NCI-H2196 (cell line): Measurements from ENCODE around the gene GIN1.

Experiments used
- DNase-seq: peaks from one replicate; lab custom pipeline; 2025; ENCODE audit not compliant: unreplicated experiment; lab: John Stamatoyannopoulos, UW

The GIN1 gene

DNA sequence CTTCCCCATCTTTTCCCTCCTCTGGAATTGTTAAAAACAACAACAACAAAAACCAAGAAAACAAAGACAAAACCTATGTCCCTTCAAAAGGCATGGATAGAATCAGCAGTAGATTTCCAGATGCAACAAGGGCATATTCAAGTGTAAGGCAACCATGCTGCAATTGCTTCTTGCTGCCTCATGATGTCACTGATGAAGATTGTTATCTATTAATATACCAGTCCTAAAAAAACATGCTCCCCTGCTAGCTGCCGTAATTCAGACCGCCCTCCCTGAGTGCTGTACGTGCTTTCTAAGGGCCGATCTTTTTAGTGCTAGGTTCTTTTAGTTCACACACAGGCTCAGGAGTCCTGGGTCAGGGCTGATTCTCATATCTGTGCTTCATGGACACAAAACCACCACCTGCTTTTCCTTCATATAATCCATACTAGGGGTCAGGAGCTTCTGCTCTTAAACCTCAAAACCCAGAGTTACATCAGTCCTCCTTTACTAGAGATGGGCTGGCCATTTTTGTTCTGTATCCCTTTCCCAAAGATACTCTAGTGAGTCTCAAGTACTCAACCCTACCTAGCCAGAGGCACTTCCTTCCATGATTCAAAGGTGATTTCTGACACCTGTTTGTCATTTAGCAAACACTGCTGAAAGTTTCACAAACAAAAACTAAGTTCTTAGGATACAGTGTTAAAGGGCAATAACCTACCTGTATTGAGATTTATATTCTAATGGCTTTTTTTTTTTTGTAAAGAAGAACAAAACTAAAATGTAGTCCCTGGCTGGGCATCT, 82.1 kb downstream of the GIN1 start:
- no peak for DNase-seq

DNA sequence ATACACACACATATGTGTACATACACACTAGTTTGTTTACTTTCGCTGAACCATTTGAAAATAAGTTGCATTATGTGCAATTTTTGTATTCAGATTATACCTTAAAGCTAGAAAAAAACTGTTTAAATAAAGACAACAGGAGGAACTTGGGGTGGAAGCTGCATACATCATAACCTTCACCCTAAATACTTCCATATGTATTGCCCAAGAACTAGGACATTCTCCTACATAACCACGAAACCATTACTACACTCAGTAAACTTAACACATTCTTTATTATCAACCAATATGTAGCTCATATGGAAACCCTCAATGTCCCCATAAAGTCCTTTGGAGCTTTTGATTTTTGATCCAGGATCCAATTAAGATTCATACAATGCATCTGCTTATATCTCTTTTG, 83.3 kb downstream of the GIN1 start:
- no peak for DNase-seq
